Measurements from ENCODE around the gene DLGAP5. TPM values are rescaled to one million over a fixed set of nuclear protein-coding genes. Genes with fewer than 3 reads are reported as not detected.

The DLGAP5 gene
- total RNA-seq, 4 donors from 2014 or later, result 0.19 to 1.8 (median 1.2) TPM

DNA sequence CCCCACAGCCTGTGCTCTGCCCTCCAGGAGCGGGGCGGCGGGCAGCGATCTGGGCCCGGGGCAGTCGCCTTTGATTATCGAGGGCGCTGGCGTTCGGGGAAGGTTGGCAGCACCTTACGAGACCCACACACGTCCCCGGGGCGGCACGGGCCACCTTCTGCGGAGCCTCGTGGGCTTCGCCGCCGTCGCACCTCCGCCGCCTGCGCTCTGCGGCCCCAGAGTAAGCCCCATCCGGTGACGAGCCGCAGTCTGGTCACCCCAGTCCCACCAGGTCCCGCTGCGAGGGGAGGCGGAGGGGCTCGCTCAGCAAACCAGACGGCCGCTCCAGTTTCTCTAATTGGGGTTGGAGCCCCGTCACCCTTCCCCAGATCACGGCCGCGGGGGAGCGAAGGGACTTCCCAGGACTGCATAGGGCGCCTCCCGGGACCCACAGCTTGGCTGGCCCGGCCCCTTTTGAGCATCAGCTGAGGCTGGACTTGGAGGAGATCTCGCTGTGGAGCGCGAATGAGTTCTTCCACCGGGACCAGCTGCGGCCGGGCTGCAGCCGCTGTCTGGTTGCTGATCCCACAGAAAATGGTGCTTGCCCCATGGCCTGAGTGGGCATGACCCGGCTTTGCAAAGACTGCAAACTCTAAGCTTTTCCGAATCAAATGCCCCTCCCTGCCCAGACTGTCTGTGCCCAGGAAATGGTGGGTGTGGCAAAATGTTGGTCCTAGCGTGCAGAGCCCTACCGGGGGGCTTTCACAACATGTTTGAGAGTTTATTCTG, 61.8 kb downstream of the DLGAP5 start:
- no peak for TF ChIP-seq CTCF (IDR thresholded peaks at IDR 0.05; ENCODE audit: low read depth)

DNA sequence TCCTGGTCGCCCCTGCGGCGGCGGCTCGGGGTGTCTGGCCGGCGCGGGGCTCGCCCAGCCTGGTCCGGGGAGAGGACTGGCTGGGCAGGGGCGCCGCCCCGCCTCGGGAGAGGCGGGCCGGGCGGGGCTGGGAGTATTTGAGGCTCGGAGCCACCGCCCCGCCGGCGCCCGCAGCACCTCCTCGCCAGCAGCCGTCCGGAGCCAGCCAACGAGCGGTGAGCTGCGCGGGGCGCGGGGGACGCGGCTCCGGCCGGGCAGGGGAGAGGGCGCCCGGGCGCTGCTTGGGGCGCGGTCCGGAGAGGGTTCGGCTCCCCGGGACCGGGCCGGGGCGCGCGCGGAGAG, 62.3 kb downstream of the DLGAP5 start, which contains the start of gene LGALS3:
LGALS3 (plus strand) TSS at position 167 of the 342 bp plus-strand sequence. CDS start 8,122 bp downstream, outside the sequence.
- TF ChIP-seq CTCF (IDR thresholded peaks at IDR 0.05; ENCODE audit: low read depth), result no peak

DNA sequence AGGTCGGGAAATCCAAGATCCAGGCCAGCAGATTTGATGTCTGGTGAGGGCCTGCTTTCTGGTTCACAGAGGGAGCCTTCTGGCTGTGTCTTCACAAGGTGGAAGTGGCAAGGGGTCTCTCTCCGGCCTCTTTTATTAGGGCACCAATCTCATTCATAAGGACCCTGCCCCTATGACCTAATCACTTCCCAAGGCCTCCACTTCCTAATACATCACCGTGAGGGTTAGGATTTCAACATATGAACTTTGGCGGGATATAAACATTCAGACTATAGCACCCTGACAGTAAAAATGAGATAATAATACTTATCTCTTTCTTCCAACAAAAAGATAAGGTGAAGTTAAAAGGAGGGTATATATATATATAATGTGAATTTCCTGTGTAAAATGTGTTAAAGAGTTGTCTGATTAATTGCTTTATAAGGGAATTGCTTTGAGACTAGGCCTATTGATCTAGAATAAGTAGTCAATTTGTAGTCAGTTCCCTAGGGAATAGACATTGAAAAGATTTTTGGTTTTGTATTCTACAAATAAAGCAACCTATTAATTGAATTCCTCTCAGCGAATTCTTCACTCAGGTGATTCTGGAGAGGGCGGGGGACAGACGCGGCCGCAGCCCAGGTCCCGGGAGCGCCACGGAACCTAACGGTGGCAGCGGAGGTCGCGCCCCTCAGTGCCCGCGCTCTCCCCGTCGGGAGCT, 62.8 kb downstream of the DLGAP5 start:
- no peak for TF ChIP-seq CTCF (IDR thresholded peaks at IDR 0.05; ENCODE audit: low read depth)

DNA sequence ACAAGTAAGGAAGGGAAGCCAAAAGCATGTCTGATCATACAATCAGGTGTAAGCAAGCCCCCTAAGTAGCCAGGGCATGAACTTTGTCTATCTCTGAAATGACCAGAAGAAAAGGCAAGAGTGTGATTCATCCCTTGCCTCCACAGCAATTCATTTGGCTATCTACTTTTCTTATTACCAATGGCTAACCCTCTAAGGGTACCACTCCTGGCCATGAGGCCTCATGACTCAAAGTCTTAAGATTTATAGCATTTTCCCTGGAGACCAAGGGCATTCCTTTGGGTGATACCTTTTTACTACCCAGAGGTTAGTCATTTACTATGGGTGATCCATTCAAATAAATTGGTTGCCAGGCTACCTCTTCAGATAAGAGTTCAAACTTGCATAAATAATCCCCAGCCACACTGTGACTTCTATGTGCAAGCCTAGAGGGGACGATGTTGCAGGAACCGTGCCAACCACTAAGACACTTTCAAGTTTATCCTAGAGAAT, 63.9 kb downstream of the DLGAP5 start:
- TF ChIP-seq CTCF (IDR thresholded peaks at IDR 0.05; ENCODE audit: low read depth), result no peak

DNA sequence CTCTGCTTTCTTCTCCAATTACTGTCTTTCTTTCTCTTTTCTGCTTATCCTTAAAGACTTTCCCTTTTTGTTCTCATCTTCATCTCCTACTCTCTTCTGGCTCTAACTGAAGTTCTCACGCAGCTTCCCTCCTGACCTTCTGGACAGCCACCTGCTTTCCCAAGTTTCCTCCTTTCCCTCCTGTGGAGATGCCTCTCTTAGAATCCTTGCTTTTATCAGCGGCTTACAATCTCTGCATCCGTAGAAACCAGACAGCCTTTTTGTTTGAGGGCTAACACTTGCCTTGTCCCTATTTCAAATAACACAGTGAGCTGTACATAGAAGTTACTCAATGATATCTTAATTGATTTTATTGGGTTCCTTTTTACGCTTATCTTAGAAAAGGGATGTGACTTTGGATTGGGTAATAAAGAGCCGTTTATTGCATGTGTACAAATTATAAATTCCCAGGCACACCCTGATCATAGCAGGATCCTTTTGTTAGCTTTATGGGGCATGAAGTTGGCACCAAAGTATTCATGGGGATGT, 64.4 kb downstream of the DLGAP5 start:
- TF ChIP-seq CTCF (IDR thresholded peaks at IDR 0.05; ENCODE audit: low read depth), result no peak

DNA sequence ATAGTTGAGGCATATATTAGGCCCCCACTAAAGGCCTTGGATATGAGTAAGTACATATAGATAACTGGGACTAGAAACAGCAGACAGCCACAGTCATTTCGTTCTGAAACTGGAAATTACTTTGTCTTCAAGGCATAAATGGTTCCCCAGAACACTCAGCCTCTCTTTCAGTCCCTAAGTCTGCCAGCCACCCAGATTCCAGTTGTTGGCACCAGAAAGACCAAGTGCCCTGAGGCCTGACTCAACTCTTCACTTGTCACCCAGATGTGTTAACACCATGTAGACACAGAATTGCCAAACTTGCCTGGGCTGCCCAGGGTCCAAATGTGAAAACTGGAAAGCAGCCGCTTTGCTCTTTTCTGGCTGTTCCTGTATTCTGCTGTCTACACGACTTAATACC, 65.4 kb downstream of the DLGAP5 start:
- no peak for TF ChIP-seq CTCF (IDR thresholded peaks at IDR 0.05; ENCODE audit: low read depth)

GRCh38 chr14:55125403-55125802, 66.0 kb downstream of the DLGAP5 start:
- TF ChIP-seq CTCF (IDR thresholded peaks at IDR 0.05; ENCODE audit: low read depth), result no peak
